Choroid plexus epithelial cell (primary cell): ENCODE measurements around the gene NUP107.

ENCODE experiments used
- DNase-seq: peaks from one replicate; pipeline ENCODE4 v3.0.0-alpha.2; 2010; ENCODE audit warnings: low read depth
- H3K4me3 ChIP-seq: 2 replicates; pipeline ENCODE4 v1.5.1; 2011; ENCODE audit warnings: low read depth, mild to moderate bottlenecking, control low read depth, low read length, moderate library complexity
- CTCF ChIP-seq: conservative IDR thresholded peaks from 2 replicates; pipeline ENCODE4 v1.5.1; 2011; ENCODE audit warnings: low read depth, mild to moderate bottlenecking, control low read depth, inconsistent platforms, low read length, moderate library complexity

NUP107 gene

GRCh38 chr12:68733661-68734071 is 46.9 kb downstream of the NUP107 start:
- TF ChIP-seq CTCF: no peak
- DNase-seq: peak; percentile 60
- H3K4me3 ChIP-seq: no peak overlapping the region

GRCh38 chr12:68739891-68740290 is 53.1 kb downstream of the NUP107 start:
- H3K4me3 ChIP-seq: no peak overlapping the region
- DNase-seq: no peak
- TF ChIP-seq CTCF: no peak

GRCh38 chr12:68743356-68743755 is 56.6 kb downstream of the NUP107 start:
- TF ChIP-seq CTCF: no peak
- DNase-seq: peak; percentile 11
- H3K4me3 ChIP-seq: no peak overlapping the region

GRCh38 chr12:68745376-68745903 is 58.7 kb downstream of the NUP107 start:
- DNase-seq: peak; percentile 6
- no peak for TF ChIP-seq CTCF
- H3K4me3 ChIP-seq: peak overlapping the region; percentile 82

- TF ChIP-seq CTCF: no peak
- DNase-seq: peak; percentile 90
- H3K4me3 ChIP-seq: peak within 1 kb of the TSS; percentile 82
Measured at GRCh38 chr12:68745904-68746571, 59.3 kb downstream of the NUP107 start, which contains the start of gene SLC35E3. TSS of gene SLC35E3 (plus strand) at chr12:68746176. CDS start at chr12:68746378, 202 bp downstream.

- H3K4me3 ChIP-seq: peak overlapping the region; percentile 82
- no peak for TF ChIP-seq CTCF
- peak; percentile 78 for DNase-seq
Measured at GRCh38 chr12:68746572-68747180, 59.9 kb downstream of the NUP107 start.

GRCh38 chr12:68749443-68749842 is 62.7 kb downstream of the NUP107 start:
- no peak overlapping the region for H3K4me3 ChIP-seq
- TF ChIP-seq CTCF: no peak
- no peak for DNase-seq
